ENCODE data around the gene FCHSD2. TPM values are rescaled to one million over a fixed set of nuclear protein-coding genes. Genes with fewer than 3 reads are reported as not detected.

Gene FCHSD2
- polyA plus RNA-seq, 1 donor (not counting 4 experiments of a cell fraction or from before 2014, with no cell fraction given): 14.2 TPM

GRCh38 chr11:73184953-73185671, 43.0 kb upstream of the FCHSD2 start:
- Histone ChIP-seq H3K9ac (ENCODE audit: control insufficient read depth, extremely low read depth, insufficient read depth, low read length) (no peak overlapping the region), H3K4me1 (ENCODE audit: control insufficient read depth, extremely low read depth, insufficient read depth, low read length) (peaks cover 36% of the 10 kb centered on the region), H3K27me3 (ENCODE audit: control insufficient read depth, extremely low read depth, insufficient read depth, low read length) (no peaks in the 10 kb centered on the region), H3K9me3 (ENCODE audit: control insufficient read depth, low read depth, low read length) (no peaks in the 10 kb centered on the region), H3K4me2 (ENCODE audit: control insufficient read depth, extremely low read depth, insufficient read depth, low read depth, low read length) (peak overlapping the region; percentile 90), H3K4me3 (ENCODE audit: control insufficient read depth in 2 of 3, extremely low read depth in 1 of 3, insufficient read depth in 2 of 3, low read depth in 1 of 3, low read length in 3 of 3) (no peak overlapping the region), H3K36me3 (ENCODE audit: control insufficient read depth in 2 of 2, extremely low read depth in 1 of 2, insufficient read depth in 2 of 2, low read length in 2 of 2) (no peaks in the 10 kb centered on the region), H2AFZ (ENCODE audit: control insufficient read depth, low read length) (peak overlapping the region; percentile 67), H3K27ac (ENCODE audit: control insufficient read depth, insufficient read depth, low read length) (peak overlapping the region; percentile 87), H3K79me2 (ENCODE audit: control insufficient read depth, insufficient read depth, low read length) (no peaks in the 10 kb centered on the region), H3K9me1 (ENCODE audit: control insufficient read depth, extremely low read depth, insufficient read depth, low read length) (no peaks in the 10 kb centered on the region), H4K20me1 (ENCODE audit: control insufficient read depth, extremely low read depth, insufficient read depth, low read length) (no peaks in the 10 kb centered on the region)
- dilution Hi-C loops (cut with MboI; ENCODE audit: extremely low pct_ligation_motif_present, low sequenced_read_pairs): no loop called here
- no peak for DNase-seq (ENCODE audit: low read depth, low spot score)
- no peak for TF ChIP-seq EZH2 (IDR thresholded peaks at IDR 0.05; ENCODE audit: low read length)
- TF ChIP-seq, protein P1, sequence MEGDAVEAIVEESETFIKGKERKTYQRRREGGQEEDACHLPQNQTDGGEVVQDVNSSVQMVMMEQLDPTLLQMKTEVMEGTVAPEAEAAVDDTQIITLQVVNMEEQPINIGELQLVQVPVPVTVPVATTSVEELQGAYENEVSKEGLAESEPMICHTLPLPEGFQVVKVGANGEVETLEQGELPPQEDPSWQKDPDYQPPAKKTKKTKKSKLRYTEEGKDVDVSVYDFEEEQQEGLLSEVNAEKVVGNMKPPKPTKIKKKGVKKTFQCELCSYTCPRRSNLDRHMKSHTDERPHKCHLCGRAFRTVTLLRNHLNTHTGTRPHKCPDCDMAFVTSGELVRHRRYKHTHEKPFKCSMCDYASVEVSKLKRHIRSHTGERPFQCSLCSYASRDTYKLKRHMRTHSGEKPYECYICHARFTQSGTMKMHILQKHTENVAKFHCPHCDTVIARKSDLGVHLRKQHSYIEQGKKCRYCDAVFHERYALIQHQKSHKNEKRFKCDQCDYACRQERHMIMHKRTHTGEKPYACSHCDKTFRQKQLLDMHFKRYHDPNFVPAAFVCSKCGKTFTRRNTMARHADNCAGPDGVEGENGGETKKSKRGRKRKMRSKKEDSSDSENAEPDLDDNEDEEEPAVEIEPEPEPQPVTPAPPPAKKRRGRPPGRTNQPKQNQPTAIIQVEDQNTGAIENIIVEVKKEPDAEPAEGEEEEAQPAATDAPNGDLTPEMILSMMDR (optimal IDR thresholded peaks at IDR 0.05 in 1 of 3, IDR thresholded peaks at IDR 0.05 in 1 of 3, conservative IDR thresholded peaks at IDR 0.05 in 1 of 3; ENCODE audit: extremely low read depth in 1 of 3, insufficient read depth in 2 of 3, low read length in 3 of 3): peak in 2 of 3 experiments; percentile 97 to 98
- peak; percentile 73 for FAIRE-seq

DNA sequence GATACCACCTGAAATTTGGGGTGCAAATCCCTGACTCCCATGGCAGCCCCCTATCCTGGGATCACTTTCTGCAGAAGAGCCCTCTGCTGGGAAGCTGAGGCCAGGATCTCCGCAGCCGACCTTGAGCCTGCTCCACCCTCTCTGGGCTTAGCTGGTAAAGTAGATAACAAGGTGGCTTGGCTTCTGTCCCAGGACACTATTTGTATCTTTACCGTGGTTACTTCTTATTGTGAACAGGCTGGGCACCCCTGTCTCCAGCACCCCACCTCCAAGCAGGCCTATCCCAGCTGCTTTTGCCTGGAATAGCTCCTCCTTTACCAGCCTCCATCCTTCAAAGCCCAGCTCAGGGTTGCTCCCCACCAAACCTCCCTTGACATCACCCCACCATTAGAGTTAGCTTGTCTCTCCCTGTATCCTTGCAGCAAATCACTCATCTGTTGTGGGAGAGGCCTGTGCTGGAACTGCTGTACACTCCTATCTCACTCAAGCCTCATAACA, 40.8 kb upstream of the FCHSD2 start:
- Histone ChIP-seq H3K79me2 (ENCODE audit: control insufficient read depth, insufficient read depth, low read length) (no peaks in the 10 kb centered on the region), H3K9ac (ENCODE audit: control insufficient read depth, extremely low read depth, insufficient read depth, low read length) (no peak overlapping the region), H3K4me2 (ENCODE audit: control insufficient read depth, extremely low read depth, insufficient read depth, low read depth, low read length) (no peak overlapping the region), H3K4me1 (ENCODE audit: control insufficient read depth, extremely low read depth, insufficient read depth, low read length) (peaks cover 31% of the 10 kb centered on the region), H3K9me3 (ENCODE audit: control insufficient read depth, low read depth, low read length) (no peaks in the 10 kb centered on the region), H2AFZ (ENCODE audit: control insufficient read depth, low read length) (peak overlapping the region; percentile 14), H3K4me3 (ENCODE audit: control insufficient read depth in 2 of 3, extremely low read depth in 1 of 3, insufficient read depth in 2 of 3, low read depth in 1 of 3, low read length in 3 of 3) (no peak overlapping the region), H3K27me3 (ENCODE audit: control insufficient read depth, extremely low read depth, insufficient read depth, low read length) (no peaks in the 10 kb centered on the region), H3K36me3 (ENCODE audit: control insufficient read depth in 2 of 2, extremely low read depth in 1 of 2, insufficient read depth in 2 of 2, low read length in 2 of 2) (no peaks in the 10 kb centered on the region), H3K9me1 (ENCODE audit: control insufficient read depth, extremely low read depth, insufficient read depth, low read length) (no peaks in the 10 kb centered on the region), H3K27ac (ENCODE audit: control insufficient read depth, insufficient read depth, low read length) (no peak overlapping the region), H4K20me1 (ENCODE audit: control insufficient read depth, extremely low read depth, insufficient read depth, low read length) (no peaks in the 10 kb centered on the region)
- DNase-seq (ENCODE audit: low read depth, low spot score) (no peak), FAIRE-seq (no peak)
- TF ChIP-seq, protein P1 (optimal IDR thresholded peaks at IDR 0.05 in 1 of 3, IDR thresholded peaks at IDR 0.05 in 1 of 3, conservative IDR thresholded peaks at IDR 0.05 in 1 of 3; ENCODE audit: extremely low read depth in 1 of 3, insufficient read depth in 2 of 3, low read length in 3 of 3): peak; percentile 12 to 46 (median 24)
- no peak for TF ChIP-seq EZH2 (IDR thresholded peaks at IDR 0.05; ENCODE audit: low read length)
- dilution Hi-C loops (cut with MboI; ENCODE audit: extremely low pct_ligation_motif_present, low sequenced_read_pairs): no loop called here
